ENCODE results near the gene ABTB1.
A peak's percentile ranks its signal among the peaks of the same experiment; 100 is the strongest.

- no peak for TF ChIP-seq POLR2A (IDR thresholded peaks at IDR 0.05)
- peak; percentile 70 to 94 (median 80) for TF ChIP-seq CTCF (IDR thresholded peaks at IDR 0.05)
- TF ChIP-seq POLR2AphosphoS5 (IDR thresholded peaks at IDR 0.05), result no peak
- TF ChIP-seq EP300 (IDR thresholded peaks at IDR 0.05), result no peak
Measured at GRCh38 chr3:127652246-127652995, 20.3 kb upstream of the ABTB1 start.

Data from sigmoid colon (tissue), 4 donors.